HepG2 (cell line): ENCODE results near the gene NFS1. TPM values are rescaled to one million over a fixed set of nuclear protein-coding genes. Genes with fewer than 3 reads are reported as not detected.
A peak's percentile ranks its signal among the peaks of the same experiment; 100 is the strongest.

Experiments used
- CREB1 ChIP-seq, 2 experiments: fragments of 450-650 bp in 1 of 2; IDR thresholded peaks; 2 replicates each; pipeline ENCODE4 v1.6.1; 2016 to 2017; ENCODE audit warnings: control low read depth in 1 of 2, mild to moderate bottlenecking in 1 of 2, missing compliant biosample characterization in 1 of 2, missing genetic modification characterization in 1 of 2
- IKZF1 ChIP-seq: fragments of 450-650 bp; IDR thresholded peaks from 2 replicates; pipeline ENCODE4 v1.7.1; 2016
- KLF15 ChIP-seq: sonication (generic); formaldehyde crosslinking; IDR thresholded peaks from 2 replicates; pipeline ENCODE4 v1.8.1; 2023; ENCODE audit warnings: borderline replicate concordance, mild to moderate bottlenecking, inconsistent platforms, missing genetic modification reagents, mixed read lengths
- KLF9 ChIP-seq: IDR thresholded peaks from 2 replicates; pipeline ENCODE4 v1.6.1; 2016; ENCODE audit warnings: low read depth
- PBX2 ChIP-seq: IDR thresholded peaks from 2 replicates; pipeline ENCODE4 v1.6.1; 2016; ENCODE audit warnings: control low read depth
- REL ChIP-seq: sonication (generic); formaldehyde crosslinking; conservative IDR thresholded peaks from 2 replicates; pipeline ENCODE4 v1.8.0; 2022; ENCODE audit warnings: mild to moderate bottlenecking, missing genetic modification reagents, moderate library complexity
- ZFP1 ChIP-seq: IDR thresholded peaks from 2 replicates; pipeline ENCODE4 v1.6.1; 2016
- ZIK1 ChIP-seq: sonication (generic); formaldehyde crosslinking; IDR thresholded peaks from 2 replicates; pipeline ENCODE4 v1.5.0; 2020; ENCODE audit warnings: mild to moderate bottlenecking, low read depth, missing genetic modification reagents, borderline replicate concordance
- ZNF260 ChIP-seq: sonication (generic); formaldehyde crosslinking; IDR thresholded peaks from 2 replicates; pipeline ENCODE4 v1.4.0; 2020; ENCODE audit warnings: missing genetic modification reagents, low read depth, mild to moderate bottlenecking, borderline replicate concordance
- ZNF280D ChIP-seq: sonication (generic); formaldehyde crosslinking; IDR thresholded peaks from 2 replicates; pipeline ENCODE4 v1.5.1; 2020; ENCODE audit warnings: mild to moderate bottlenecking, missing genetic modification reagents
- ZNF564 ChIP-seq: sonication (generic); formaldehyde crosslinking; IDR thresholded peaks from 2 replicates; pipeline ENCODE4 v1.8.1; 2023; ENCODE audit warnings: mild to moderate bottlenecking, missing genetic modification reagents
- polyA plus RNA-seq, 8 experiments: library from polyadenylated mRNA; depleted of rRNA in 3 of 8; stranded (reverse) in 7 of 8; unstranded in 1 of 8; fragments of >200 nt; fragmentation: Illumina TruSeq in 4 of 8; extraction: Trizol in 4 of 8; gene quantifications; 2 replicates each; pipeline versions ENCODE4 v1.2.1 to v1.2.3, GENCODE V29; 2011 to 2016; ENCODE audit warnings: low read depth in 4 of 8, missing spikeins in 1 of 8, mixed read lengths in 1 of 8; ENCODE audit not compliant: insufficient read depth in 1 of 8
- total RNA-seq, 5 experiments: library from RNA; depleted of rRNA; stranded (reverse); fragments of >200 nt; fragmentation: Illumina TruSeq; extraction: Trizol; gene quantifications; 2 replicates each; pipeline ENCODE4 v1.2.3, GENCODE V29; 2016; ENCODE audit warnings: low read depth in 1 of 5
- TF ChIP-seq, protein P1 (sequence below): sonication (generic); formaldehyde crosslinking; IDR thresholded peaks from 2 replicates; pipeline ENCODE4 v1.8.0; 2022; ENCODE audit warnings: mild to moderate bottlenecking, missing genetic modification reagents
- TF ChIP-seq, protein P2 (sequence below): sonication (generic); formaldehyde crosslinking; IDR thresholded peaks from 2 replicates; pipeline ENCODE4 v1.4.0; 2020; ENCODE audit warnings: mild to moderate bottlenecking, missing genetic modification reagents
- TF ChIP-seq, protein P3 (sequence below): sonication (generic); formaldehyde crosslinking; IDR thresholded peaks from 2 replicates; pipeline ENCODE4 v1.4.0; 2020; ENCODE audit warnings: missing genetic modification reagents; ENCODE audit errors: not compliant biosample characterization
- TF ChIP-seq, protein P4 (sequence below): sonication (generic); formaldehyde crosslinking; IDR thresholded peaks from 2 replicates; pipeline ENCODE4 v1.5.0; 2020; ENCODE audit warnings: mild to moderate bottlenecking, missing genetic modification reagents, moderate library complexity
- TF ChIP-seq, protein P5 (sequence below): fragments of 450-650 bp; IDR thresholded peaks from 2 replicates; pipeline ENCODE4 v1.6.1; 2017; ENCODE audit warnings: mild to moderate bottlenecking

Gene NFS1
- total and polyA plus RNA-seq, 2 of the 13 experiments (the other 11 are each of a cell fraction or from before 2014, with no cell fraction given), result 65.9 to 88.1 TPM

- TF ChIP-seq, protein P1, sequence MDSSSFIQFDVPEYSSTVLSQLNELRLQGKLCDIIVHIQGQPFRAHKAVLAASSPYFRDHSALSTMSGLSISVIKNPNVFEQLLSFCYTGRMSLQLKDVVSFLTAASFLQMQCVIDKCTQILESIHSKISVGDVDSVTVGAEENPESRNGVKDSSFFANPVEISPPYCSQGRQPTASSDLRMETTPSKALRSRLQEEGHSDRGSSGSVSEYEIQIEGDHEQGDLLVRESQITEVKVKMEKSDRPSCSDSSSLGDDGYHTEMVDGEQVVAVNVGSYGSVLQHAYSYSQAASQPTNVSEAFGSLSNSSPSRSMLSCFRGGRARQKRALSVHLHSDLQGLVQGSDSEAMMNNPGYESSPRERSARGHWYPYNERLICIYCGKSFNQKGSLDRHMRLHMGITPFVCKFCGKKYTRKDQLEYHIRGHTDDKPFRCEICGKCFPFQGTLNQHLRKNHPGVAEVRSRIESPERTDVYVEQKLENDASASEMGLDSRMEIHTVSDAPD, result peak; percentile 90
- TF ChIP-seq ZNF260, result no peak
- peak; percentile 95; the same call in 1 of the 2 replicates for TF ChIP-seq ZFP1 (CRISPR knock-in tag)
- peak; percentile 86 for TF ChIP-seq ZNF564
- peak; percentile 100 for TF ChIP-seq PBX2
- peak; percentile 92; the same call in 1 of the 2 replicates for TF ChIP-seq KLF9 (CRISPR knock-in tag)
- TF ChIP-seq IKZF1, result no peak
- TF ChIP-seq CREB1 (IDR thresholded peaks at IDR 0.05), result peak; percentile 96
- TF ChIP-seq CREB1 (CRISPR knock-in tag; IDR thresholded peaks at IDR 0.05), result peak; percentile 98
- TF ChIP-seq, protein P2, sequence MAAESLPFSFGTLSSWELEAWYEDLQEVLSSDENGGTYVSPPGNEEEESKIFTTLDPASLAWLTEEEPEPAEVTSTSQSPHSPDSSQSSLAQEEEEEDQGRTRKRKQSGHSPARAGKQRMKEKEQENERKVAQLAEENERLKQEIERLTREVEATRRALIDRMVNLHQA, result peak; percentile 90
- TF ChIP-seq, protein P3, sequence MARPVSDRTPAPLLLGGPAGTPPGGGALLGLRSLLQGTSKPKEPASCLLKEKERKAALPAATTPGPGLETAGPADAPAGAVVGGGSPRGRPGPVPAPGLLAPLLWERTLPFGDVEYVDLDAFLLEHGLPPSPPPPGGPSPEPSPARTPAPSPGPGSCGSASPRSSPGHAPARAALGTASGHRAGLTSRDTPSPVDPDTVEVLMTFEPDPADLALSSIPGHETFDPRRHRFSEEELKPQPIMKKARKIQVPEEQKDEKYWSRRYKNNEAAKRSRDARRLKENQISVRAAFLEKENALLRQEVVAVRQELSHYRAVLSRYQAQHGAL (CRISPR knock-in tag), result peak; percentile 98
- TF ChIP-seq, protein P4, sequence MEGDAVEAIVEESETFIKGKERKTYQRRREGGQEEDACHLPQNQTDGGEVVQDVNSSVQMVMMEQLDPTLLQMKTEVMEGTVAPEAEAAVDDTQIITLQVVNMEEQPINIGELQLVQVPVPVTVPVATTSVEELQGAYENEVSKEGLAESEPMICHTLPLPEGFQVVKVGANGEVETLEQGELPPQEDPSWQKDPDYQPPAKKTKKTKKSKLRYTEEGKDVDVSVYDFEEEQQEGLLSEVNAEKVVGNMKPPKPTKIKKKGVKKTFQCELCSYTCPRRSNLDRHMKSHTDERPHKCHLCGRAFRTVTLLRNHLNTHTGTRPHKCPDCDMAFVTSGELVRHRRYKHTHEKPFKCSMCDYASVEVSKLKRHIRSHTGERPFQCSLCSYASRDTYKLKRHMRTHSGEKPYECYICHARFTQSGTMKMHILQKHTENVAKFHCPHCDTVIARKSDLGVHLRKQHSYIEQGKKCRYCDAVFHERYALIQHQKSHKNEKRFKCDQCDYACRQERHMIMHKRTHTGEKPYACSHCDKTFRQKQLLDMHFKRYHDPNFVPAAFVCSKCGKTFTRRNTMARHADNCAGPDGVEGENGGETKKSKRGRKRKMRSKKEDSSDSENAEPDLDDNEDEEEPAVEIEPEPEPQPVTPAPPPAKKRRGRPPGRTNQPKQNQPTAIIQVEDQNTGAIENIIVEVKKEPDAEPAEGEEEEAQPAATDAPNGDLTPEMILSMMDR (CRISPR knock-in tag), result peak; percentile 70
- peak; percentile 97 for TF ChIP-seq ZIK1 (CRISPR knock-in tag)
- TF ChIP-seq KLF15 (CRISPR knock-in tag), result no peak; the same call in 1 of the 2 replicates
- TF ChIP-seq REL, result peak; percentile 94; the same call in 1 of the 2 replicates
- peak; percentile 99 for TF ChIP-seq ZNF280D (CRISPR knock-in tag)
- TF ChIP-seq, protein P5, sequence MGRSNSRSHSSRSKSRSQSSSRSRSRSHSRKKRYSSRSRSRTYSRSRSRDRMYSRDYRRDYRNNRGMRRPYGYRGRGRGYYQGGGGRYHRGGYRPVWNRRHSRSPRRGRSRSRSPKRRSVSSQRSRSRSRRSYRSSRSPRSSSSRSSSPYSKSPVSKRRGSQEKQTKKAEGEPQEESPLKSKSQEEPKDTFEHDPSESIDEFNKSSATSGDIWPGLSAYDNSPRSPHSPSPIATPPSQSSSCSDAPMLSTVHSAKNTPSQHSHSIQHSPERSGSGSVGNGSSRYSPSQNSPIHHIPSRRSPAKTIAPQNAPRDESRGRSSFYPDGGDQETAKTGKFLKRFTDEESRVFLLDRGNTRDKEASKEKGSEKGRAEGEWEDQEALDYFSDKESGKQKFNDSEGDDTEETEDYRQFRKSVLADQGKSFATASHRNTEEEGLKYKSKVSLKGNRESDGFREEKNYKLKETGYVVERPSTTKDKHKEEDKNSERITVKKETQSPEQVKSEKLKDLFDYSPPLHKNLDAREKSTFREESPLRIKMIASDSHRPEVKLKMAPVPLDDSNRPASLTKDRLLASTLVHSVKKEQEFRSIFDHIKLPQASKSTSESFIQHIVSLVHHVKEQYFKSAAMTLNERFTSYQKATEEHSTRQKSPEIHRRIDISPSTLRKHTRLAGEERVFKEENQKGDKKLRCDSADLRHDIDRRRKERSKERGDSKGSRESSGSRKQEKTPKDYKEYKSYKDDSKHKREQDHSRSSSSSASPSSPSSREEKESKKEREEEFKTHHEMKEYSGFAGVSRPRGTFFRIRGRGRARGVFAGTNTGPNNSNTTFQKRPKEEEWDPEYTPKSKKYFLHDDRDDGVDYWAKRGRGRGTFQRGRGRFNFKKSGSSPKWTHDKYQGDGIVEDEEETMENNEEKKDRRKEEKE, result no peak
Measured at GRCh38 chr20:35741892-35742740, 43.0 kb upstream of the NFS1 start, which contains the start of gene RBM39 (continued).
